K562 (cell line): ENCODE data around the gene SLC22A4. TPM values are rescaled to one million over a fixed set of nuclear protein-coding genes. Genes with fewer than 3 reads are reported as not detected.

Experiments
- CEBPB ChIP-seq: fragments of 450-650 bp; IDR thresholded peaks from 2 replicates; pipeline ENCODE4 v1.6.1; 2016; ENCODE audit warnings: missing genetic modification characterization, missing compliant biosample characterization
- ETV1 ChIP-seq: fragments of 450-650 bp; conservative IDR thresholded peaks from 2 replicates; pipeline ENCODE4 v1.6.1; 2016; ENCODE audit warnings: missing genetic modification characterization, control low read depth, low read depth, missing compliant biosample characterization
- MGA ChIP-seq: fragments of 450-650 bp; IDR thresholded peaks from 2 replicates; pipeline ENCODE4 v1.6.1; 2016; ENCODE audit warnings: mild to moderate bottlenecking, moderate library complexity
- SOX6 ChIP-seq: fragments of 450-650 bp; IDR thresholded peaks from 2 replicates; pipeline ENCODE4 v1.6.1; 2014; ENCODE audit warnings: mild to moderate bottlenecking
- polyA plus RNA-seq, 8 experiments: library from polyadenylated mRNA; depleted of rRNA in 4 of 8; stranded (reverse) in 5 of 8; unstranded in 3 of 8; fragments of >200 nt; fragmentation: Nextera tagmentation in 2 of 8; fragmentation: Illumina TruSeq in 1 of 8; extraction: Ambion mirVana in 2 of 8; extraction: Trizol in 1 of 8; gene quantifications; 2 replicates each; pipeline versions ENCODE4 v1.2.1 to v1.2.3, GENCODE V29; 2011 to 2014; ENCODE audit warnings: inconsistent platforms in 1 of 8, missing spikeins in 1 of 8
- total RNA-seq, 7 experiments: library from RNA; depleted of rRNA in 6 of 7; stranded (reverse); fragments of >200 nt in 6 of 7; fragmentation: Illumina TruSeq in 2 of 7; extraction: Trizol in 2 of 7; gene quantifications; 2 replicates each; pipeline versions ENCODE4 v1.2.1 to v1.2.3, GENCODE V29; 2011 to 2021; ENCODE audit warnings: low replicate concordance in 1 of 7
- TF ChIP-seq, protein P1 (sequence below): fragments of 250-450 bp; sonication (Bioruptor Pico); IDR thresholded peaks from 2 replicates; pipeline ENCODE4 v1.5.0; 2020; ENCODE audit warnings: mild to moderate bottlenecking
- TF ChIP-seq, protein P2 (sequence below): fragments of 450-650 bp; IDR thresholded peaks from 2 replicates; pipeline ENCODE4 v1.6.1; 2017; ENCODE audit warnings: antibody characterized with exemption, mild to moderate bottlenecking

SLC22A4 gene
- total and polyA plus RNA-seq, 9 of the 15 experiments (the other 6 are each of a cell fraction or from before 2014, with no cell fraction given), result 2.7 to 9.5 (median 6.2) TPM

GRCh38 chr5:132344775-132345514, 50.8 kb downstream of the SLC22A4 start (continued):
- TF ChIP-seq MGA (peak; percentile 28; the same call in 1 of the 2 replicates), CEBPB (tag) (peak; percentile 36; the same call in 1 of the 2 replicates), ETV1 (peak; percentile 8; the same call in 1 of the 2 replicates), SOX6 (0 out of 2 replicates have a peak, but pooled peaks have one; percentile 10)
- TF ChIP-seq, protein P1, sequence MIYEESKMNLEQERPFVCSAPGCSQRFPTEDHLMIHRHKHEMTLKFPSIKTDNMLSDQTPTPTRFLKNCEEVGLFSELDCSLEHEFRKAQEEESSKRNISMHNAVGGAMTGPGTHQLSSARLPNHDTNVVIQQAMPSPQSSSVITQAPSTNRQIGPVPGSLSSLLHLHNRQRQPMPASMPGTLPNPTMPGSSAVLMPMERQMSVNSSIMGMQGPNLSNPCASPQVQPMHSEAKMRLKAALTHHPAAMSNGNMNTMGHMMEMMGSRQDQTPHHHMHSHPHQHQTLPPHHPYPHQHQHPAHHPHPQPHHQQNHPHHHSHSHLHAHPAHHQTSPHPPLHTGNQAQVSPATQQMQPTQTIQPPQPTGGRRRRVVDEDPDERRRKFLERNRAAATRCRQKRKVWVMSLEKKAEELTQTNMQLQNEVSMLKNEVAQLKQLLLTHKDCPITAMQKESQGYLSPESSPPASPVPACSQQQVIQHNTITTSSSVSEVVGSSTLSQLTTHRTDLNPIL (CRISPR knock-in tag), result no peak
- TF ChIP-seq, protein P2, sequence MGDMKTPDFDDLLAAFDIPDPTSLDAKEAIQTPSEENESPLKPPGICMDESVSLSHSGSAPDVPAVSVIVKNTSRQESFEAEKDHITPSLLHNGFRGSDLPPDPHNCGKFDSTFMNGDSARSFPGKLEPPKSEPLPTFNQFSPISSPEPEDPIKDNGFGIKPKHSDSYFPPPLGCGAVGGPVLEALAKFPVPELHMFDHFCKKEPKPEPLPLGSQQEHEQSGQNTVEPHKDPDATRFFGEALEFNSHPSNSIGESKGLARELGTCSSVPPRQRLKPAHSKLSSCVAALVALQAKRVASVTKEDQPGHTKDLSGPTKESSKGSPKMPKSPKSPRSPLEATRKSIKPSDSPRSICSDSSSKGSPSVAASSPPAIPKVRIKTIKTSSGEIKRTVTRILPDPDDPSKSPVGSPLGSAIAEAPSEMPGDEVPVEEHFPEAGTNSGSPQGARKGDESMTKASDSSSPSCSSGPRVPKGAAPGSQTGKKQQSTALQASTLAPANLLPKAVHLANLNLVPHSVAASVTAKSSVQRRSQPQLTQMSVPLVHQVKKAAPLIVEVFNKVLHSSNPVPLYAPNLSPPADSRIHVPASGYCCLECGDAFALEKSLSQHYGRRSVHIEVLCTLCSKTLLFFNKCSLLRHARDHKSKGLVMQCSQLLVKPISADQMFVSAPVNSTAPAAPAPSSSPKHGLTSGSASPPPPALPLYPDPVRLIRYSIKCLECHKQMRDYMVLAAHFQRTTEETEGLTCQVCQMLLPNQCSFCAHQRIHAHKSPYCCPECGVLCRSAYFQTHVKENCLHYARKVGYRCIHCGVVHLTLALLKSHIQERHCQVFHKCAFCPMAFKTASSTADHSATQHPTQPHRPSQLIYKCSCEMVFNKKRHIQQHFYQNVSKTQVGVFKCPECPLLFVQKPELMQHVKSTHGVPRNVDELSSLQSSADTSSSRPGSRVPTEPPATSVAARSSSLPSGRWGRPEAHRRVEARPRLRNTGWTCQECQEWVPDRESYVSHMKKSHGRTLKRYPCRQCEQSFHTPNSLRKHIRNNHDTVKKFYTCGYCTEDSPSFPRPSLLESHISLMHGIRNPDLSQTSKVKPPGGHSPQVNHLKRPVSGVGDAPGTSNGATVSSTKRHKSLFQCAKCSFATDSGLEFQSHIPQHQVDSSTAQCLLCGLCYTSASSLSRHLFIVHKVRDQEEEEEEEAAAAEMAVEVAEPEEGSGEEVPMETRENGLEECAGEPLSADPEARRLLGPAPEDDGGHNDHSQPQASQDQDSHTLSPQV, result 0 out of 2 replicates have a peak, but pooled peaks have one; percentile 18
